Transverse colon (tissue), 4 donors: Measurements from ENCODE around the gene ONECUT2. TPM values are rescaled to one million over a fixed set of nuclear protein-coding genes. Genes with fewer than 3 reads are reported as not detected.

Source experiments
- DNase-seq: peaks from one replicate; pipeline ENCODE4 v3.0.0-alpha.2; 2019
- H3K27ac ChIP-seq, 4 donors: fragments of 200-600 bp; sonication (generic); 2 replicates each; pipeline ENCODE4 v1.5.1; 2016 to 2018; ENCODE audit warnings: inconsistent platforms in 4 of 4
- H3K27me3 ChIP-seq: fragments of 200-600 bp; sonication (generic); 2 replicates; pipeline ENCODE4 v1.5.1; 2017; ENCODE audit warnings: inconsistent platforms
- H3K36me3 ChIP-seq, 4 donors: fragments of 200-600 bp; sonication (generic); 2 replicates each; pipeline ENCODE4 v1.5.1; 2017 to 2019; ENCODE audit warnings: inconsistent platforms in 4 of 4
- H3K4me1 ChIP-seq, 4 donors: fragments of 200-600 bp; sonication (generic); 2 replicates each; pipeline ENCODE4 v1.5.1; 2017 to 2020; ENCODE audit warnings: inconsistent platforms in 4 of 4
- H3K4me3 ChIP-seq, 4 donors: fragments of 200-600 bp; sonication (generic); 1 replicate in 1 of 4; 2 replicates in 3 of 4; pipeline versions ENCODE4 v1.5.1 to v1.6.1; 2017 to 2019; ENCODE audit warnings: inconsistent platforms in 4 of 4
- H3K9me3 ChIP-seq, 2 donors: fragments of 200-600 bp; sonication (generic); 2 replicates each; pipeline ENCODE4 v1.5.1; 2017 to 2019; ENCODE audit warnings: inconsistent platforms in 2 of 2
- EP300 ChIP-seq: sonication (generic); formaldehyde crosslinking; IDR thresholded peaks from one replicate; pipeline ENCODE4 v1.6.1; 2017; ENCODE audit warnings: antibody characterized with exemption, low read depth
- POLR2A ChIP-seq: fragments of 450-650 bp; IDR thresholded peaks from one replicate; pipeline ENCODE4 v1.6.1; 2016; ENCODE audit warnings: antibody characterized with exemption, mild to moderate bottlenecking, moderate library complexity
- POLR2AphosphoS5 ChIP-seq, 3 donors: sonication (generic); formaldehyde crosslinking; IDR thresholded peaks; one replicate each; pipeline ENCODE4 v1.6.1; 2016; ENCODE audit warnings: antibody characterized with exemption in 3 of 3
- WGBS, 2 donors: methylation state at CpG; one replicate each; pipeline ENCODE4 v1.1.5; 2018; ENCODE audit warnings: low coverage in 1 of 2; 5-methylcytosine and 5-hydroxymethylcytosine counted together
- in situ Hi-C, 4 donors: fragments of 200-750 bp; cut with MboI; loops; one replicate each; pipeline versions ENCODE4 v1.15.0 to v1.15.1; 2017; ENCODE audit warnings: low sequenced_read_pairs in 3 of 4, low pct_ligation_motif_present in 1 of 4, low pct_unique_long_range_greater_than_20kb in 1 of 4
- intact Hi-C: fragments of 100-400 bp; cut with DNase I; formaldehyde crosslinking; loops from one replicate; pipeline ENCODE4 v1.15.1; 2023; ENCODE audit warnings: low total_unique reads
- total RNA-seq, 4 donors: library from RNA; depleted of rRNA; stranded (reverse); fragments of >200 nt; gene quantifications; one replicate each; pipeline ENCODE4 v1.1.0, GENCODE V29; 2016
- TF ChIP-seq, protein P1 (sequence below), 5 experiments: fragments of 200-600 bp in 3 of 5; fragments of 450-650 bp in 2 of 5; sonication (generic) in 3 of 5; IDR thresholded peaks; 1 replicate in 2 of 5; 2 replicates in 3 of 5; pipeline ENCODE4 v1.5.1; 2016 to 2017; ENCODE audit warnings: antibody characterized with exemption in 5 of 5, inconsistent platforms in 3 of 5, mild to moderate bottlenecking in 2 of 5, moderate library complexity in 1 of 5

Gene ONECUT2
- total RNA-seq, 4 donors from 2014 or later = 0.14 to 0.48 TPM; not detected in 2

DNA sequence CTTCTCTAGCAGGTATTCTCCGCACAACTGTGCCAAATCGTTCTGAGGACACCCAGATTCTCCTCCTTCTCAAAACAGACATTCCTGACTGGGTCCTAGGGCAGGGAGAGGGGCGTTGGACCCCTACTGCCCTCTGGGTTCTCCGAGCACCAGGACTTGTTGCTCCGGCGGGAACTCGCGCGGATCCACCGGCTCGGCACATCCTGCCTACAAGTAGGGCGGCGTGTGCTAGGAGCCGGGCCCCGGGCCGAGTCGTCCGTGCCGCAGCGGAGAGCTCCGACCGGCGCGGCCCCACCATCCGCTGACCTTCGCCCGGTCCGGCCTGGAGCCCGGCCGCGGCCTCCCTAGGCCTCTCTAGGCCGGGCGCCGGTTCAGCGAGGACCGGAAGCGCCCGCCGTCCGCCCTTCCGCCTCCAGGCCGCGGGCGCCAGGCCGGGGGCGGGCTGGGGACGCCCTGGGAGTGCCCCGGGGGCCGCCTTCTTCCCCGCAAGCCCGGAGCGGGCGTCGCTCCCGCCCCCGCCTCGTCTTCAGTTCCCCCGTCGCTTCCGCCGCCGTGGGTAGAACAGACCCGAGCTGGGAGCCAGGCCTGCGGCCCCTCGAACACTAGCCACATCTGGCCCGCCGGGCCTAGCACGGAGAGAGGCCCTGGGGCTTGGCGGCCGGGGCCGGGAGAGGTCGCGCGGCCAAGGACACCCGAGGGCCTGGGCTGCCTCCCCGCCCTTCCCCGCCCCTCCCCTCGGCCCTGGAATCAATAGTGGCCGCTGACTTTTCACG is 7.6 kb upstream of the ONECUT2 start:
- Histone ChIP-seq H3K4me1 (peaks cover 0 to 19% (median 17%) of the 10 kb centered on the region in 4 donors), H3K9me3 (no peaks in the 10 kb centered on the region), H3K36me3 (no peaks in the 10 kb centered on the region), H3K27ac (no peak overlapping the region), H3K4me3 (peak overlapping the region in 3 of 4 donors; percentile 14 to 40 (median 18)), H3K27me3 (peaks cover 92% of the 10 kb centered on the region)
- in situ Hi-C loops = no loop called here
- TF ChIP-seq POLR2AphosphoS5 (IDR thresholded peaks at IDR 0.05) (no peak), EP300 (no peak), POLR2A (no peak)
- TF ChIP-seq, protein P1, sequence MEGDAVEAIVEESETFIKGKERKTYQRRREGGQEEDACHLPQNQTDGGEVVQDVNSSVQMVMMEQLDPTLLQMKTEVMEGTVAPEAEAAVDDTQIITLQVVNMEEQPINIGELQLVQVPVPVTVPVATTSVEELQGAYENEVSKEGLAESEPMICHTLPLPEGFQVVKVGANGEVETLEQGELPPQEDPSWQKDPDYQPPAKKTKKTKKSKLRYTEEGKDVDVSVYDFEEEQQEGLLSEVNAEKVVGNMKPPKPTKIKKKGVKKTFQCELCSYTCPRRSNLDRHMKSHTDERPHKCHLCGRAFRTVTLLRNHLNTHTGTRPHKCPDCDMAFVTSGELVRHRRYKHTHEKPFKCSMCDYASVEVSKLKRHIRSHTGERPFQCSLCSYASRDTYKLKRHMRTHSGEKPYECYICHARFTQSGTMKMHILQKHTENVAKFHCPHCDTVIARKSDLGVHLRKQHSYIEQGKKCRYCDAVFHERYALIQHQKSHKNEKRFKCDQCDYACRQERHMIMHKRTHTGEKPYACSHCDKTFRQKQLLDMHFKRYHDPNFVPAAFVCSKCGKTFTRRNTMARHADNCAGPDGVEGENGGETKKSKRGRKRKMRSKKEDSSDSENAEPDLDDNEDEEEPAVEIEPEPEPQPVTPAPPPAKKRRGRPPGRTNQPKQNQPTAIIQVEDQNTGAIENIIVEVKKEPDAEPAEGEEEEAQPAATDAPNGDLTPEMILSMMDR (IDR thresholded peaks at IDR 0.05) = no peak
- intact Hi-C loops = no loop called here
- DNase-seq = no peak
- WGBS, 2 donors = 32 to 35% methylated on average over 2 to 43 of the region's 80 CpGs

DNA sequence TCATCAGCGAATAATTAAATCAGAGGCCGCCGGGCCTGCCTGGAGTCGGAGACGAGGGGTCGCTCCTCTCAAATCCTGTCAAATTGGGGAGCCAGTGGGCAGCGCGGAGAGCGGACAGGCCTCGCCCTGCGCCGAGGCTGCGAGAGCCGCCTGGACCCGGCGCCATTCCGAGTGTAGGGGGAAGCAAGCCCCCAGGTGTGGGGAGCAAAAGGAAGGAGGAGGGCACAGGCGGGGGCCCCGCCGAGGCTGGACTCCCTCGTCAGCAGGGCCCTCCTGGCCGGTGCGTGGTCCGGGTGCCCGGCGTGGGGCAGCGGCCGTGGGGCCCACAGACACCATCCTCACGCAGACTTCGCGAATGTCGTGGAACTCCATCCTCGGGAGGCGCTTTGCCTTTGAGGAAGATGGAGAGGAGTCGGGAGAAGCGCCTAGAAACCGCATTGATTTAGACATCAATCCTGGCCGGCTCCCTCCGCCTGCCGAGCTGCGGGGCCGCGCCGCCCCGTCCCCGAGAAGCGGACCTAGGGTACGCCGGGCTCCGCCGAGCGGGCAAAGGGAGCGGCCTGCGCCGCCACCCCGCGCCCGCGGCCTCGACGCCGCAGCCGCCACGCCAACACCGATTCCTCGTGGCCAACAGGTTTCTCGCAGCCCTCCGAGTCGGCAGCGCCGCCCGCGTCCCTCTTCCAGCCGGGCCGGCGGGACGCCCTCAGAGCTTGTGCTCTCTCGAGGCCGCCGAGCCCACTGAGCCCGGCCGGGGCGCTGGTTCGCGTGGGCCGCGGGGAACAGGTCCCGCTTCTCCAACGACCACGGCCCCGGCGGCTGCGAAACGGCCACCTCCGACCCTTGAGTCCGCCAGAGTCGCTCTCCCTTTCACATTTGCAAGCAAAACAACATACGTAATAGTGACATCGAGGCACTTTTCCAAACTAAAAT is 6.7 kb upstream of the ONECUT2 start:
- H3K9me3 ChIP-seq = no peaks in the 10 kb centered on the region
- intact Hi-C loops (no loop called here), in situ Hi-C loops (no loop called here)
- H3K4me1 ChIP-seq = peaks cover 0 to 19% (median 17%) of the 10 kb centered on the region in 4 donors
- no peak for DNase-seq
- TF ChIP-seq EP300 (no peak), POLR2A (no peak), POLR2AphosphoS5 (IDR thresholded peaks at IDR 0.05) (no peak)
- TF ChIP-seq, protein P1 (IDR thresholded peaks at IDR 0.05) = no peak
- peak overlapping the region in 2 of 4 donors; percentile 14 to 40 for H3K4me3 ChIP-seq
- 18 to 27% methylated on average over 6 to 58 of the region's 99 CpGs for WGBS, 2 donors
- H3K36me3 ChIP-seq = no peaks in the 10 kb centered on the region
- peaks cover 94% of the 10 kb centered on the region for H3K27me3 ChIP-seq
- no peak overlapping the region for H3K27ac ChIP-seq

DNA sequence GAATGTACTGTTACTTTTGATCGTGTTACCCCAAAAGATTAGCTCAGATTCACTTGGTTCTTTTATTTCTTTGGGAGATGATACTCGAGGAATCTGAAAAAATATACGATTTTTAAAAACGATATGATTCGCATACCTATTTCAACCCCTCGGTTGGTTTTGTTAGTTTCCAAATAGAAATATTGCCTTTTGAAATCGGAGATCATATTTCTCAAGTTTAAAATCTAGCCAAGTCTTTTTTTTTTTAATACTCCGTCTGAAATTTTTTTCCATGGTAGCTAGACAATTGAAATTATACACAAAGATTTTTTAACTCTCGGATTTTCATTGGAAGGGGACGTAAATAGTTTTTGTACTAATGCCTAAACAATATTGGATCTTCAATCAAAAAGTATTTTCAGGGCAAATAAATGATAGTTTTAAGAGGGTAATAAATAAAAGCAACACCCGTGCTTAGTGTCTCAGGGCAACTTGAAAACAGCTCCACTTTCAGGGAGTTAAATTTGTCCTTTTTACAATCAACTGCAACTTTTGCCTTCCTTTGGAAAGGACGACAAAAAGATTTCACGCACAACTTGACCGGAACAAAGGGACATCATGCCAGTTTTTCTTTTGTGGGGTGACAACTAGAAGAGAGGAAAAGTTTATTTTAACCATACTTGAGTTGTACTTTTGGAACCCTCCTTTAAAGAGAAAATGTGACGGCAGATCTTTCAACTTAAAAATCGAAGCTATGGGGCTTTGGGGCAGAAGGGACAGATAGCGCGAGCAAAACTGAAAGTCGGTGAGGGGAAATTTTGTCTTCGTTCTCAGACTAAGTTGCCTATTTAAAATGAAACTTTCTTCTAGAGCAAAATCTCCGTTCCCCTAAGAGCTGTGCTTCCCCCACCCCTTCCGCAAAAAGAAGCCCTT is 5.8 kb upstream of the ONECUT2 start:
- in situ Hi-C loops = no loop called here
- DNase-seq = no peak
- Histone ChIP-seq H3K4me3 (peak overlapping the region in 1 of 4 donors; percentile 7), H3K36me3 (no peaks in the 10 kb centered on the region), H3K9me3 (no peaks in the 10 kb centered on the region), H3K27ac (no peak overlapping the region), H3K4me1 (peaks cover 0 to 25% (median 21%) of the 10 kb centered on the region in 4 donors), H3K27me3 (peaks cover 100% of the 10 kb centered on the region)
- TF ChIP-seq, protein P1 (IDR thresholded peaks at IDR 0.05) = no peak
- TF ChIP-seq EP300 (no peak), POLR2AphosphoS5 (IDR thresholded peaks at IDR 0.05) (no peak), POLR2A (no peak)
- intact Hi-C loops = no loop called here
- 16 to 23% methylated on average over 22 of the region's 22 CpGs for WGBS, 2 donors
